GM12892 (cell line): Measurements from ENCODE around the gene TMEM235.

Source experiments
- POLR2A ChIP-seq: IDR thresholded peaks from 2 replicates; pipeline ENCODE4 v1.6.1; 2011; ENCODE audit warnings: low read depth, low read length, control low read depth
- TAF1 ChIP-seq: IDR thresholded peaks from 2 replicates; pipeline ENCODE4 v1.6.1; 2011; ENCODE audit warnings: low read depth, mild to moderate bottlenecking, control low read depth, low read length, borderline replicate concordance

DNA sequence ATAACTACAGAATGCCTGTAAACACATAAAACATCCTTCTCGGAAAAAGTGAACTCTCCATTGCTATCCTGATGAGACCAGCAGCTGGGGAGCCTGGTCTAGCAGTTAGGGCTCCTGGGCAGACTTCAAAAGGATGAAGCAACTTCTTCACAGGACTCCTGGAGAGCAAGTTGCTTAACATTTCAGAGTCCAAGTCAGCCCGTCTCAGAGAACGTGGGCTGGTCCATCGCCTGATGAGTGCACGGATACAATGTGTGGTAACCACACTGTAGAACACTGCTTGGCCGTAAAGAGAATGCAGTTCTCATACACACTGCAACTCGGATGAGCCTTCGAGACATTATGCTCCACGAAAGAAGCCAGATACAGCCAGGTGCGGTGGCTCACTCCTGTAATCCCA lies 52.7 kb downstream of the TMEM235 start:
- no peak for TF ChIP-seq POLR2A
- no peak for TF ChIP-seq TAF1
